ENCODE data around the gene FNDC1. TPM values are rescaled to one million over a fixed set of nuclear protein-coding genes. Genes with fewer than 3 reads are reported as not detected.
A peak's percentile ranks its signal among the peaks of the same experiment; 100 is the strongest.

Gene FNDC1
- total and polyA plus RNA-seq, 3 donors from 2014 or later: 0.87 to 4.9 (median 1.7) TPM

- H3K27ac ChIP-seq: no peak overlapping the region
These were observed 44.2 kb downstream of the FNDC1 start for GRCh38 chr6:159213405-159213804.

GRCh38 chr6:159214281-159214680 is 45.1 kb downstream of the FNDC1 start:
- no peak overlapping the region for H3K27ac ChIP-seq
- WGBS, 2 donors: 70% methylated on average over 2 of the region's 2 CpGs
- no peak for TF ChIP-seq CTCF (IDR thresholded peaks at IDR 0.05)
- no peak for TF ChIP-seq POLR2A (IDR thresholded peaks at IDR 0.05)
- no peak for DNase-seq
- no peaks in the 10 kb centered on the region for H3K4me1 ChIP-seq
- intact Hi-C loops (cut with DNase I; ENCODE audit: low total_unique reads): no loop called here
- no peaks in the 10 kb centered on the region for H3K9me3 ChIP-seq
- H3K36me3 ChIP-seq (ENCODE audit: low read depth, missing control alignments): no peaks in the 10 kb centered on the region
- no peak overlapping the region for H3K4me3 ChIP-seq
- no peaks in the 10 kb centered on the region for H3K27me3 ChIP-seq

More at GRCh38 chr6:159213405-159213804, 44.2 kb downstream of the FNDC1 start:
- 53 to 62% methylated on average over 3 of the region's 3 CpGs for WGBS, 2 donors
- intact Hi-C loops (cut with DNase I; ENCODE audit: low total_unique reads): no loop called here
- Histone ChIP-seq H3K4me3 (no peak overlapping the region), H3K27me3 (no peaks in the 10 kb centered on the region), H3K4me1 (no peaks in the 10 kb centered on the region), H3K36me3 (ENCODE audit: low read depth, missing control alignments) (no peaks in the 10 kb centered on the region), H3K9me3 (no peaks in the 10 kb centered on the region)
- DNase-seq: no peak
- no peak for TF ChIP-seq CTCF (IDR thresholded peaks at IDR 0.05)
- no peak for TF ChIP-seq POLR2A (IDR thresholded peaks at IDR 0.05)

GRCh38 chr6:159217595-159218275 is 48.5 kb downstream of the FNDC1 start:
- H3K36me3 ChIP-seq (ENCODE audit: low read depth, missing control alignments): no peaks in the 10 kb centered on the region
- WGBS, 2 donors: 48 to 52% methylated on average over 14 to 17 of the region's 17 CpGs
- H3K4me1 ChIP-seq: no peaks in the 10 kb centered on the region
- intact Hi-C loops (cut with DNase I; ENCODE audit: low total_unique reads): no loop called here
- peak overlapping the region in 1 of 2 donors; percentile 36 for H3K4me3 ChIP-seq
- H3K27me3 ChIP-seq: no peaks in the 10 kb centered on the region
- H3K27ac ChIP-seq: no peak overlapping the region
- DNase-seq: peak; percentile 69
- no peaks in the 10 kb centered on the region for H3K9me3 ChIP-seq
- no peak for TF ChIP-seq POLR2A (IDR thresholded peaks at IDR 0.05)
- TF ChIP-seq CTCF (IDR thresholded peaks at IDR 0.05): peak in 1 of 3 experiments; percentile 40

- Histone ChIP-seq H3K9me3 (no peaks in the 10 kb centered on the region), H3K36me3 (ENCODE audit: low read depth, missing control alignments) (no peaks in the 10 kb centered on the region), H3K4me1 (no peaks in the 10 kb centered on the region), H3K27ac (no peak overlapping the region), H3K27me3 (no peaks in the 10 kb centered on the region), H3K4me3 (no peak overlapping the region)
- no peak for DNase-seq
- 65 to 67% methylated on average over 5 of the region's 5 CpGs for WGBS, 2 donors
- intact Hi-C loops (cut with DNase I; ENCODE audit: low total_unique reads): no loop called here
- TF ChIP-seq CTCF (IDR thresholded peaks at IDR 0.05) (no peak), POLR2A (IDR thresholded peaks at IDR 0.05) (no peak)
These were observed 50.9 kb downstream of the FNDC1 start for GRCh38 chr6:159220093-159220492.
